Measurements from ENCODE around the gene NINJ2. TPM values are rescaled to one million over a fixed set of nuclear protein-coding genes. Genes with fewer than 3 reads are reported as not detected.
A peak's percentile ranks its signal among the peaks of the same experiment; 100 is the strongest.

Gene NINJ2
- total RNA-seq, 1 donor from 2014 or later = 8.6 TPM

- no peak for DNase-seq (ENCODE audit: missing footprints)
- no peak for ATAC-seq
- intact Hi-C loops (cut with DNase I) = no loop called here
Measured at GRCh38 chr12:602700-603068, 60.6 kb downstream of the NINJ2 start.

GRCh38 chr12:601976-602699 lies 61.1 kb downstream of the NINJ2 start:
- intact Hi-C loops (cut with DNase I) = no loop called here
- DNase-seq (ENCODE audit: missing footprints) (no peak), ATAC-seq (no peak)

DNA sequence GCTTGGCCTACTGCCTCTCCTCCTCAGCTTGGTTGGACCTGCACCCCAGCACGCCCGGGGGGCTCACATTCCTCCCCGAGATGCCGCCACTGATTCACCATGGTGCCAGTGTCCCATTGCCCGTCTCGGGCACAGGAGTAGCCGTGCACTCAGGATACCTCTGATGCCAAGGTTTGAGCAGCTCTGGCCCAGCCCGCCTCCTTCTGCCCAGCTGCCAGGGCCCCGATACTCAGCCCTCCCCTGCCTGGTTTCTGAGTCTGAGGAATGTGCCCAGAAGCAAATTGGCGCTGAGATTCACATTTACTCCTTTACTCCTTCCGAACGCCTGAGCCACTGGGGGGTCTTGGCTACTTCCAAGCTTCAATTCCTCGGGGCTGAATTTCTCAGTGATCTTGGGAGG lies 63.5 kb downstream of the NINJ2 start:
- DNase-seq (ENCODE audit: missing footprints) (no peak), ATAC-seq (no peak)
- intact Hi-C loops (cut with DNase I) = no loop called here

DNA sequence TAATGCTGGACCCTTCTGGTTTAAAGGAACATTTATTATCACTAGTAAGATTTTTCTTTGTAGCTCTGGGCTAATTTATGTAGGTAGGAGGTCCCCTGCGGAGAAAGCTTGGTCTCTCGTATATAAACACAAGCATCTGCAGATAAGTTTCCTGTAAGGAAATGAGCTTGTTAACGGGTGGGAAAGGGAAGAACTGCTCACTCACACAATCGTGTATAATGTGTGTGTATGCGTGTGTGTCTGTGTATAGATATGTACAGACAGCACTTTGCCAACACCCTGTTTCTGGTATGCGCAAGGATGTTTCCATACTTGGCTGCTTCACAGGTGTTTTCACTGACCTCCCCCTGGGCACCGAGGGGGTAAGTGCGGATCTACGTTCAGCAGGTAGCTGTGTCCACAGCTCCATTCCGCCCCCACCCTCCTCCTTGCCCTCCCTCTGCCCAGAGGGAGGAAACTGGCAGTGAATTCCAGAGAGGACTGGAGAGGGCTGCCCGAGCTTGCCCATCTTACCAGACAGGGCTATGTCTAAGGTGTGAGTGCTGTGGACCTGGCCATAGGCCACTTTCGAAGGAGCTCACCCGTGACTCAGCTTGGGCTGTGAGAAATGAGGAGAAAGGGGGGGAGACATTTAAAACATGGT lies 65.2 kb downstream of the NINJ2 start:
- ATAC-seq (no peak), DNase-seq (ENCODE audit: missing footprints) (no peak)
- intact Hi-C loops (cut with DNase I) = no loop called here

DNA sequence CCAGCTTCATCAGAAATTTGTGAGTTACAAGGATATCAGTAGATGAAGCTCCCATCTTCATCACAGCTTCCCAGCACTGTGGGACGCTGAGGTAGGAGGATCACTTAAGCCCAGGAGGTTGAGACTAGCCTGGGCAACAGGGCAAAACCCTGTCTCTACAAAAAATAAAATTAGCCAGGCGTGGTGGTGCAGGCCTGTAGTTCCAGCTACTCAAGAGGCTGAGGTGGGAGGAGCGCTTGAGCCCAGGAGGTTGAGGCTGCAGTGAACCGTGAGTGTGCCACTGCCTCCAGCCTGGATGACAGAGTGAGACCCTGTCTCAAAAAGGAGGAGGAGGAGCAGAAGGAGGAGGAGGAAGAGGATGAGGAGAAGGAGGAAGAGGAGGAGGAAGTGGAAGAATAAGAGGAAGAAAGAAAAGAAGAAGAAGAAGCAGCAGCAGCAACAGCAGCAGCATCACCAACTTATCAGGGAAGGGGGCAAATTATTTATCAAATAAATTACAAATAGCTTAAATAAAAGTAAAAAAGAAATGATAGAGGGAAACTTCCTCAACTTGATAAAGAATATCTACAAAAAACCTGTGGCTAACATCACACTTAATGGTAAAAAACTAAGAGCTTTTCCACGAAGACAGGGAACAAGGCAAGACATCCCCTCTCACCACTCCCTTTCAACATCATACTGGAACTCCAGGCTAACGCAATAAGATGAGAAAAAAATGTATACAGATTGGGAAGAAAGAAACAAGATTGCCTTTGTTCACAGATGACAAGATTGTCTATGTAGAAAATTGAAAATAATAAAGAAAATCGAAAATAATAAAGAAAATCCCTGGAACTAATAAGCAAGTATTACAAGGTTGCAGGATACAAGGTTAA lies 69.6 kb downstream of the NINJ2 start:
- DNase-seq (ENCODE audit: missing footprints) (no peak), ATAC-seq (no peak)
- intact Hi-C loops (cut with DNase I) = no loop called here

DNA sequence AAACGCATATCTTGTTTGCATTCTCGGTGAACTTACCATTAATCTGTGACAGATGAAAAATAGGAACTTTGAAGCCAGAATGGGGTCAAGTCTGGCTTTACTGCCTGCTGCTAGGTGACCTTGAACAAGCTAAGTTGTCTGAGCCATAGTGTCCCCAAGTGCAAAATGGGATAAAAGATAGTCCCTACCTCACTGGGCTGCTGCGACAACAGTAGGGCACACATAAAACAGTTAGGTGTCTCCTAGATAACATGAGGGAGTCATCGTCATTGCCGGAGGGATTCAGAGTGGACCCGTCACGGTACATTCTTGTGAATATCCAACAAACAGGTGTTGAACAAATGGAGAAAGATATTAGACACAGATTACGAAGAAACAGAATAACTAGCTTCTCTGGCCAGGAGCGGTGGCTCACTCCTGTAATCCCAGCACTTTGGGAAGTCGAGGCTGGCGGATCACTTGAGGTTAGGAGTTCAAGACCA lies 71.2 kb downstream of the NINJ2 start:
- DNase-seq (ENCODE audit: missing footprints) = no peak

GRCh38 chr12:591167-592023 lies 71.8 kb downstream of the NINJ2 start:
- intact Hi-C loops (cut with DNase I) = loop anchor here (1.0 to 2.0 kb wide), 4 partner anchors 8 to 31 kb away; no protein-coding TSS in a partner anchor
- ATAC-seq (peak; percentile 92), DNase-seq (ENCODE audit: missing footprints) (peak; percentile 90)

More for the DNA sequence above, 71.2 kb downstream of the NINJ2 start:
- ATAC-seq = peak; percentile 3
- intact Hi-C loops (cut with DNase I) = no loop called here

GRCh38 chr12:590206-590750 lies 73.0 kb downstream of the NINJ2 start:
- ATAC-seq (peak; percentile 41), DNase-seq (ENCODE audit: missing footprints) (no peak)
- intact Hi-C loops (cut with DNase I) = loop anchor here (2.0 kb wide), 3 partner anchors 17 to 33 kb away; no protein-coding TSS in a partner anchor

DNA sequence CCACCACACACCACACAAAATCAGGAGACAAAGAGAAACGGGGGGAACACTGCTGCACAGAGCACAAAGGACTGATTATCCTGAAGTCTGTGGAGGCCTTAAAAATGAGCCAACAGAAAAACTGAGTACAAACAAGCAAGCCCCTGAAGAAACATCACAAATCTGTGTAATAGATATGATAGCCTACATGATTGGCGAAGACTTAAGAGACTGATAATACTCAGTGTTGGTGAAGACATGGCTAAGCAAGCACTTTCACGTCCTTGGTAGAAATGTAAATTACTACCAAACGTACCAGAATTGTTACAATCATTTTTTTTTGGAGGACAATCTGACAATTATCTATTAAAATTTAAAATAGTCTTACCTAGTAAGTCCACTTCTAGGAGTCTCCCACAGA lies 74.6 kb downstream of the NINJ2 start:
- intact Hi-C loops (cut with DNase I) = no loop called here
- DNase-seq (ENCODE audit: missing footprints) (no peak), ATAC-seq (no peak)

GRCh38 chr12:588024-588322 lies 75.3 kb downstream of the NINJ2 start:
- DNase-seq (ENCODE audit: missing footprints) (no peak), ATAC-seq (no peak)
- intact Hi-C loops (cut with DNase I) = no loop called here

- no peak for DNase-seq (ENCODE audit: missing footprints)
- no peak for ATAC-seq
- intact Hi-C loops (cut with DNase I) = no loop called here
Measured at GRCh38 chr12:587132-588023, 75.9 kb downstream of the NINJ2 start.

GRCh38 chr12:586318-587071 lies 76.8 kb downstream of the NINJ2 start:
- ATAC-seq = no peak
- DNase-seq (ENCODE audit: missing footprints) = no peak
- intact Hi-C loops (cut with DNase I) = no loop called here

DNA sequence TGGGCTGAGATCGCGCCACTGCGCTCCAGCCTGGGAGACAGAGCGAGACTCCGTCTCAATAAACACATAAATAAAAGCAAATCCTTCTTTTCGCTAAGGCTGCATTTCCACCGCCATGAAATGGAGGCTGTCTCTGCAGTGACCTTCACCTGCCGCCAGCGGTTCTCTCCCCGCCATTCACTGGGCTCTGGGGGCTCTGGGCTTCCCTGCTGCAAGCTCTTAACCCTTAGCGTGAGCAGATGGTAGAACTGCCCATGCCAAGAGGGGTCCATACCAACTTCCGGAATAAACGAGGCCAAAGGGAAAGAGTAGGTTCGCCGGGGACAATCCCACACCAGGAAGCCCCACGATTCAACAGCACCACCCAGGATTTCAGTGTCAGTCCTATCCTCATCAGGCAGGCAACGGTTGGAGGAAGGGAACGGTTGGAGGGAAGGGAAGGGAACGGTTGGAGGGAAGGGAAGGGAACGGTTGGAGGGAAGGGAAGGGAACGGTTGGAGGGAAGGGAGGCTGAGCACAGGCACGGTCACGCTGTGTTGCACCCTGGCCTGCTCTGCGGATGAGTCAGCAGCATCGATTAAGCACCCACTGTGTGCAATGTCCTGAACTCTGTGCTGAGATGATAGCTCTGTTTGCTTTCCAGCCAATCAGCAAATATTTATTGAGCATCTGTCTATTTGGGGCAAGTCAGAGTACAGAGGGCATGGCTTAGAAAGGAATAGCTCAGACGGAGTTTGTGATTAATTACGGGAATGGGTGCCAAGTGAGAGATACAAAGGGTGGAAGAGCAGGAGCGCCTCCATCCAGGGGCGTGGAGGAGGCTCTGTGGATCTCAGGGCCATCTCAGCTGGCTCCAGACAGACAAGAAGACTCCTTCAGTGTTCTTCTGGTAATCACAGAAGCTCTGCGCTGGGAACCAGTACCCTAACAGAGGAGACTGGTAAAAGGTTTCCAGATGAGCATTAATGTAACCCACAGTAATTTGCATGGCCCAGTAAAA lies 77.9 kb downstream of the NINJ2 start:
- intact Hi-C loops (cut with DNase I) = no loop called here
- DNase-seq (ENCODE audit: missing footprints) = no peak
- no peak for ATAC-seq

- peak; percentile 74 for DNase-seq (ENCODE audit: missing footprints)
- intact Hi-C loops (cut with DNase I) = loop anchor here (1.0 to 5.0 kb wide), 2 partner anchors 8 to 134 kb away; no protein-coding TSS in a partner anchor
- peak; percentile 94 for ATAC-seq
Measured at GRCh38 chr12:583251-583869, 79.9 kb downstream of the NINJ2 start.

GRCh38 chr12:581746-582145 lies 81.5 kb downstream of the NINJ2 start:
- no peak for DNase-seq (ENCODE audit: missing footprints)
- ATAC-seq = no peak
- intact Hi-C loops (cut with DNase I) = loop anchor here (5.0 kb wide), 1 partner anchor 136 kb away; no protein-coding TSS in a partner anchor
